ENCODE data around the gene HEYL. TPM values are rescaled to one million over a fixed set of nuclear protein-coding genes. Genes with fewer than 3 reads are reported as not detected.

HEYL gene
- total and polyA plus RNA-seq, 2 donors (not counting 1 experiment from before 2014, with no cell fraction given) = 1.3 TPM; not detected in 1

DNA sequence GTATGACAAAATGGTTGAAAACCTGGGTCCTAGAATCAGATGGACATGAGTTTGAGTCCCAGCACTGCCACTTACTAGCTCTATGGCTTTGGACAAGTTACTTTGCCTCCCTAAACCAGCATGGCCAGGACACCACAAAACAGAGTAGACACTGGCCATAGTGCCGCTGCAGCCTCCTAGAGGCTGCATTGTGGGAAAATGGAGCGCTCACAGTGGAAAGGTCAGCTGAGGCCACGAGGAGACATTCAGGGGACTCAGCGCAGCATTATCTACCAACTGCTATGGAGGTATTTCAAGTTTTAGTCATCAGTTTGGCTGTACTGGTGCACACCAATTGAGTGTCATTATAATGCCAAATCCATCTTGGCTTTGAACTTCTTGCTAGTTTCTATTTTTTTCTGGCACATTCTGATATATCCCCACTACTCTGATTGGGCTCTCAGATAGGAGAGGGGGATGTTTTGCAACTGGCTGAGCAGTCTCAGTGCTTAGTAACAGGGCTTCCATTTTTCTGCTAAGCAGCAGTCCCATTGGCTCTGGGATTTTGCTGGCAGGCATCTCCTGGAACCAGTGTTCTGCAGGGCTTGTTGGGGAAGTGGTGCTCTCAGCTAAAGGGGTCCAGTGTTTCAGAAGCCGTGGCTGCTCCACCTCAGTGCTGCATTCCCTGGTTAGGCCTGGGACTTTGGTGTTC, 16.3 kb upstream of the HEYL start:
- Histone ChIP-seq H3K27me3 (ENCODE audit: control insufficient read depth, insufficient read depth, low read length) (peaks cover 11% of the 10 kb centered on the region), H4K20me1 (ENCODE audit: control insufficient read depth, extremely low read depth, insufficient read depth, low read length) (no peaks in the 10 kb centered on the region), H3K9ac (ENCODE audit: insufficient read depth, low read length) (no peak overlapping the region), H3K79me2 (ENCODE audit: control insufficient read depth, insufficient read depth, low read length) (no peaks in the 10 kb centered on the region), H3K9me3 (ENCODE audit: control insufficient read depth, insufficient read depth, low read depth, low read length) (no peaks in the 10 kb centered on the region), H3K36me3 (ENCODE audit: control insufficient read depth, insufficient read depth, low read length) (no peaks in the 10 kb centered on the region), H3K4me1 (ENCODE audit: control insufficient read depth, extremely low read depth, insufficient read depth, low read length) (peaks cover 10% of the 10 kb centered on the region), H3K27ac (ENCODE audit: insufficient read depth, low read length) (no peak overlapping the region), H2AFZ (ENCODE audit: low read length) (no peak overlapping the region), H3K4me2 (ENCODE audit: extremely low read depth, insufficient read depth, low read length) (no peak overlapping the region), H3K4me3 (replicated peaks in 1 of 4; ENCODE audit: control extremely low read depth in 1 of 4, insufficient read depth in 1 of 4, low read depth in 3 of 4, low read length in 4 of 4) (no peak overlapping the region)
- DNase-seq (ENCODE audit: low read depth in 2 of 2) = no peak
- TF ChIP-seq, protein P1, sequence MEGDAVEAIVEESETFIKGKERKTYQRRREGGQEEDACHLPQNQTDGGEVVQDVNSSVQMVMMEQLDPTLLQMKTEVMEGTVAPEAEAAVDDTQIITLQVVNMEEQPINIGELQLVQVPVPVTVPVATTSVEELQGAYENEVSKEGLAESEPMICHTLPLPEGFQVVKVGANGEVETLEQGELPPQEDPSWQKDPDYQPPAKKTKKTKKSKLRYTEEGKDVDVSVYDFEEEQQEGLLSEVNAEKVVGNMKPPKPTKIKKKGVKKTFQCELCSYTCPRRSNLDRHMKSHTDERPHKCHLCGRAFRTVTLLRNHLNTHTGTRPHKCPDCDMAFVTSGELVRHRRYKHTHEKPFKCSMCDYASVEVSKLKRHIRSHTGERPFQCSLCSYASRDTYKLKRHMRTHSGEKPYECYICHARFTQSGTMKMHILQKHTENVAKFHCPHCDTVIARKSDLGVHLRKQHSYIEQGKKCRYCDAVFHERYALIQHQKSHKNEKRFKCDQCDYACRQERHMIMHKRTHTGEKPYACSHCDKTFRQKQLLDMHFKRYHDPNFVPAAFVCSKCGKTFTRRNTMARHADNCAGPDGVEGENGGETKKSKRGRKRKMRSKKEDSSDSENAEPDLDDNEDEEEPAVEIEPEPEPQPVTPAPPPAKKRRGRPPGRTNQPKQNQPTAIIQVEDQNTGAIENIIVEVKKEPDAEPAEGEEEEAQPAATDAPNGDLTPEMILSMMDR (conservative IDR thresholded peaks at IDR 0.05 in 1 of 2, IDR thresholded peaks at IDR 0.05 in 1 of 2; ENCODE audit: low read depth in 1 of 2, low read length in 2 of 2) = no peak
- no peak for TF ChIP-seq EZH2 (IDR thresholded peaks at IDR 0.05; ENCODE audit: low read length, missing control alignments)

GRCh38 chr1:39654291-39654690, 14.8 kb upstream of the HEYL start:
- no peak overlapping the region for H3K4me3 ChIP-seq (replicated peaks in 1 of 4; ENCODE audit: control extremely low read depth in 1 of 4, insufficient read depth in 1 of 4, low read depth in 3 of 4, low read length in 4 of 4)
- no peak overlapping the region for H3K4me2 ChIP-seq (ENCODE audit: extremely low read depth, insufficient read depth, low read length)
- H3K9ac ChIP-seq (ENCODE audit: insufficient read depth, low read length) = no peak overlapping the region
- no peak for DNase-seq (ENCODE audit: low read depth in 2 of 2)
- no peaks in the 10 kb centered on the region for H3K36me3 ChIP-seq (ENCODE audit: control insufficient read depth, insufficient read depth, low read length)
- H3K27ac ChIP-seq (ENCODE audit: insufficient read depth, low read length) = no peak overlapping the region
- H3K79me2 ChIP-seq (ENCODE audit: control insufficient read depth, insufficient read depth, low read length) = no peaks in the 10 kb centered on the region
- H3K9me3 ChIP-seq (ENCODE audit: control insufficient read depth, insufficient read depth, low read depth, low read length) = no peaks in the 10 kb centered on the region
- peaks cover 3% of the 10 kb centered on the region for H3K27me3 ChIP-seq (ENCODE audit: control insufficient read depth, insufficient read depth, low read length)
- H4K20me1 ChIP-seq (ENCODE audit: control insufficient read depth, extremely low read depth, insufficient read depth, low read length) = no peaks in the 10 kb centered on the region
- H2AFZ ChIP-seq (ENCODE audit: low read length) = no peak overlapping the region
- H3K4me1 ChIP-seq (ENCODE audit: control insufficient read depth, extremely low read depth, insufficient read depth, low read length) = peaks cover 10% of the 10 kb centered on the region
- TF ChIP-seq, protein P1 (conservative IDR thresholded peaks at IDR 0.05 in 1 of 2, IDR thresholded peaks at IDR 0.05 in 1 of 2; ENCODE audit: low read depth in 1 of 2, low read length in 2 of 2) = no peak
- no peak for TF ChIP-seq EZH2 (IDR thresholded peaks at IDR 0.05; ENCODE audit: low read length, missing control alignments)

GRCh38 chr1:39653546-39654031, 14.1 kb upstream of the HEYL start:
- Histone ChIP-seq H3K9me3 (ENCODE audit: control insufficient read depth, insufficient read depth, low read depth, low read length) (no peaks in the 10 kb centered on the region), H3K4me1 (ENCODE audit: control insufficient read depth, extremely low read depth, insufficient read depth, low read length) (peaks cover 10% of the 10 kb centered on the region), H4K20me1 (ENCODE audit: control insufficient read depth, extremely low read depth, insufficient read depth, low read length) (no peaks in the 10 kb centered on the region), H3K27me3 (ENCODE audit: control insufficient read depth, insufficient read depth, low read length) (peaks cover 3% of the 10 kb centered on the region), H3K27ac (ENCODE audit: insufficient read depth, low read length) (no peak overlapping the region), H3K4me2 (ENCODE audit: extremely low read depth, insufficient read depth, low read length) (peak overlapping the region; percentile 36), H3K9ac (ENCODE audit: insufficient read depth, low read length) (no peak overlapping the region), H3K36me3 (ENCODE audit: control insufficient read depth, insufficient read depth, low read length) (no peaks in the 10 kb centered on the region), H3K79me2 (ENCODE audit: control insufficient read depth, insufficient read depth, low read length) (no peaks in the 10 kb centered on the region), H3K4me3 (replicated peaks in 1 of 4; ENCODE audit: control extremely low read depth in 1 of 4, insufficient read depth in 1 of 4, low read depth in 3 of 4, low read length in 4 of 4) (no peak overlapping the region), H2AFZ (ENCODE audit: low read length) (no peak overlapping the region)
- peak; percentile 64 to 82 for DNase-seq (ENCODE audit: low read depth in 2 of 2)
- TF ChIP-seq EZH2 (IDR thresholded peaks at IDR 0.05; ENCODE audit: low read length, missing control alignments) = no peak
- TF ChIP-seq, protein P1 (conservative IDR thresholded peaks at IDR 0.05 in 1 of 2, IDR thresholded peaks at IDR 0.05 in 1 of 2; ENCODE audit: low read depth in 1 of 2, low read length in 2 of 2) = peak; percentile 75 to 89

Measured in fibroblast of lung (primary cell).